Endothelial cell of umbilical vein (primary cell): ENCODE results near the gene TFIP11. TPM values are rescaled to one million over a fixed set of nuclear protein-coding genes. Genes with fewer than 3 reads are reported as not detected.

ENCODE experiments used
- BruUV-seq: library from RNA; stranded (reverse); fragments of 400-500 nt; replicated peaks from 2 replicates; lab custom pipeline; 2021; lab: Mats Ljungman, UMichigan
- CTCF ChIA-PET: fragments of 300-600, 350-600 bp; sonication (Branson Sonifier 250); formaldehyde crosslinking; loops from one replicate; lab custom pipeline; 2021; ENCODE audit warnings: antibody characterized with exemption, inconsistent platforms; lab: Charles Lee
- POLR2A ChIA-PET: fragments of 300-600, 350-600 bp; sonication (Branson Sonifier 250); formaldehyde crosslinking; loops from one replicate; lab custom pipeline; 2021; ENCODE audit warnings: antibody characterized with exemption, inconsistent platforms; lab: Charles Lee
- DNase-seq: peaks from one replicate; pipeline ENCODE4 v3.0.0-alpha.2; 2011; ENCODE audit warnings: low read depth, low spot score
- FAIRE-seq: peaks from 2 replicates; lab custom pipeline; 2011; peaks lifted over from hg19 to GRCh38; lab: Jason Lieb, UNC
- H2AFZ ChIP-seq: 2 replicates; pipeline ENCODE4 v1.6.0; 2012; ENCODE audit warnings: low read depth, low read length, control low read depth, inconsistent platforms
- H3K27ac ChIP-seq: 2 replicates; pipeline ENCODE4 v1.5.1; 2011; ENCODE audit warnings: low read depth, mild to moderate bottlenecking, control low read depth, low read length, moderate library complexity; ENCODE audit not compliant: insufficient read depth
- H3K27me3 ChIP-seq, 2 experiments: 2 replicates each; pipeline versions ENCODE4 v1.6.0 to v1.6.1; 2011; ENCODE audit warnings: low read length in 2 of 2, mixed read lengths in 1 of 2; ENCODE audit not compliant: control insufficient read depth in 2 of 2, insufficient read depth in 2 of 2
- H3K36me3 ChIP-seq, 2 experiments: 2 replicates in 1 of 2; 3 replicates in 1 of 2; pipeline ENCODE4 v1.5.1; 2011; ENCODE audit warnings: low read length in 2 of 2, mild to moderate bottlenecking in 1 of 2, moderate library complexity in 1 of 2; ENCODE audit not compliant: control insufficient read depth in 2 of 2, insufficient read depth in 2 of 2; ENCODE audit errors: extremely low read depth in 1 of 2
- H3K4me1 ChIP-seq: 3 replicates; pipeline ENCODE4 v1.5.1; 2011; ENCODE audit warnings: mild to moderate bottlenecking, low read length; ENCODE audit not compliant: control insufficient read depth, insufficient read depth; ENCODE audit errors: extremely low read depth
- H3K4me2 ChIP-seq: 2 replicates; pipeline ENCODE4 v1.6.1; 2011; ENCODE audit warnings: low read length, control low read depth, mixed read lengths; ENCODE audit not compliant: insufficient read depth
- H3K4me3 ChIP-seq, 3 experiments: fragments of 200-600 bp in 1 of 3; sonication (generic), shearing (Covaris generic) in 1 of 3; replicated peaks in 1 of 3; 2 replicates each; pipeline ENCODE4 v1.5.1; 2011 to 2016; ENCODE audit warnings: control low read depth in 3 of 3, low read length in 3 of 3, mild to moderate bottlenecking in 2 of 3, inconsistent platforms in 1 of 3, low read depth in 1 of 3, moderate library complexity in 1 of 3; ENCODE audit not compliant: insufficient read depth in 1 of 3
- H3K79me2 ChIP-seq: 2 replicates; pipeline ENCODE4 v1.6.0; 2012; ENCODE audit warnings: low read length, inconsistent platforms; ENCODE audit not compliant: control insufficient read depth, insufficient read depth
- H3K9ac ChIP-seq: replicated peaks from 2 replicates; pipeline ENCODE3; 2011; ENCODE audit warnings: low read length, control low read depth; ENCODE audit not compliant: insufficient read depth; ENCODE audit errors: extremely low read depth
- H3K9me1 ChIP-seq: replicated peaks from 3 replicates; pipeline ENCODE4 v1.6.0; 2011; ENCODE audit warnings: mild to moderate bottlenecking, low read length; ENCODE audit not compliant: control insufficient read depth, insufficient read depth; ENCODE audit errors: extremely low read depth
- H3K9me3 ChIP-seq: replicated peaks from 2 replicates; pipeline ENCODE4 v1.5.1; 2012; ENCODE audit warnings: low read length, inconsistent platforms; ENCODE audit not compliant: control insufficient read depth, insufficient read depth
- H4K20me1 ChIP-seq: replicated peaks from 2 replicates; pipeline ENCODE3; 2011; ENCODE audit warnings: mild to moderate bottlenecking, low read length; ENCODE audit not compliant: control insufficient read depth, insufficient read depth; ENCODE audit errors: extremely low read depth
- EZH2 ChIP-seq: IDR thresholded peaks from 2 replicates; pipeline ENCODE4 v1.6.1; 2012; ENCODE audit warnings: borderline replicate concordance, low read depth, mild to moderate bottlenecking, moderate library complexity, low read length, inconsistent platforms; ENCODE audit not compliant: severe bottlenecking
- FOS ChIP-seq: IDR thresholded peaks from 2 replicates; pipeline ENCODE4 v1.6.1; 2011; ENCODE audit warnings: mild to moderate bottlenecking, low read length, moderate library complexity, borderline replicate concordance; ENCODE audit not compliant: insufficient read depth
- GATA2 ChIP-seq: IDR thresholded peaks from 2 replicates; pipeline ENCODE4 v1.7.0; 2011; ENCODE audit warnings: low read depth, mild to moderate bottlenecking, moderate library complexity, mixed read lengths, low read length; ENCODE audit not compliant: insufficient read length, insufficient read depth
- JUN ChIP-seq: IDR thresholded peaks from 2 replicates; pipeline ENCODE4 v1.6.1; 2011; ENCODE audit warnings: borderline replicate concordance, low read depth; ENCODE audit not compliant: insufficient read length, insufficient read depth
- MYC ChIP-seq: IDR thresholded peaks from one replicate; pipeline ENCODE4 v1.6.1; 2011; ENCODE audit warnings: mild to moderate bottlenecking, low read depth, low read length
- POLR2A ChIP-seq: IDR thresholded peaks from 2 replicates; pipeline ENCODE4 v1.6.1; 2012; ENCODE audit warnings: low read depth, mild to moderate bottlenecking, control low read depth, low read length
- POLR2AphosphoS5 ChIP-seq: IDR thresholded peaks from 2 replicates; pipeline ENCODE4 v1.6.1; 2012; ENCODE audit warnings: low read depth, mild to moderate bottlenecking, control low read depth, low read length, moderate library complexity; ENCODE audit not compliant: insufficient read depth
- dilution Hi-C: fragments of 300-500 bp; cut with MboI; formaldehyde crosslinking; loops from one replicate; pipeline ENCODE4 v1.15.0; 2019; ENCODE audit warnings: low sequenced_read_pairs; ENCODE audit not compliant: extremely low pct_ligation_motif_present
- intact Hi-C: fragments of 100-400 bp; cut with micrococcal nuclease; formaldehyde crosslinking; loops from one replicate; pipeline ENCODE4 v1.10.0; 2022
- polyA plus RNA-seq, 4 experiments: library from polyadenylated mRNA; depleted of rRNA in 3 of 4; stranded (reverse) in 3 of 4; unstranded in 1 of 4; fragments of >200 nt; gene quantifications; 2 replicates each; pipeline versions ENCODE4 v1.2.1 to v1.2.3, GENCODE V29; 2011 to 2012; ENCODE audit warnings: missing spikeins in 1 of 4
- total RNA-seq: library from RNA; stranded (reverse); gene quantifications from 2 replicates; pipeline ENCODE4 v1.2.3, GENCODE V29; 2021
- TF ChIP-seq, protein P1 (sequence below): IDR thresholded peaks from 2 replicates; pipeline ENCODE4 v1.6.1; 2011; ENCODE audit not compliant: insufficient read depth, insufficient read length
- TF ChIP-seq, protein P2 (sequence below), 2 donors: IDR thresholded peaks; 1 replicate in 1 of 2; 2 replicates in 1 of 2; pipeline ENCODE4 v1.5.1; 2011; ENCODE audit warnings: low read length in 2 of 2, mild to moderate bottlenecking in 2 of 2, moderate library complexity in 2 of 2, control low read depth in 1 of 2, inconsistent platforms in 1 of 2, low read depth in 1 of 2; ENCODE audit not compliant: insufficient read depth in 1 of 2; ENCODE audit errors: extremely low read depth in 1 of 2

Gene TFIP11
- total and polyA plus RNA-seq, 2 donors (not counting 3 experiments of a cell fraction or from before 2014, with no cell fraction given): 35.7 to 54.9 TPM

DNA sequence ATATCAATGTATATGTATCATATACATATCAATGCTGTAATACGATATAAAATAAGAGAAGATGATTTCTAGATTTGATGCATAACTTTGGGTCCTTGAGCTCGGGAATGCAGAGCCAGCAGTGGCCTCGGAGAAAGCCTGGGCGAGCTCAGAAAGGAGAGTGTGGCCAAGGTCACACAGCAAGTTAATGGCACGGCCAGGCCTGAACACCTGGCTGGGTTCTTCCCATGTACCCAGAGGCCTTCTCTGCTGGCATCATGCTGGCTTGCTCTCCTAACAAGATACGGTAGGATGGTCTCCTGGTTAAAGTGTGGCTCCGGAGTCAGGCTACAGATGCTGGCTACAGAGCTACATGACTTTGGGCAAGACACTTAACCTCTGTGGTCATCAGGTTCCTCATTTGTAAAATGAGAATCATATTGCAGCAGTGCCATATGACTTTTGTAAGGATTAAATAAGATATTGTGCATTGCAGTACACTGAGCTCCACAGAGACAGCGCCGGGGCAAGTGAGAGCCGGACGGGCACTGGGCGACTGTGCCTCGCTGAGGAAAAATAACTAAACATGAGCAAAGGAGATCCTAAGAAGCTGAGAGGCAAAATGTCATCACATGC is 47.8 kb upstream of the TFIP11 start:
- H3K9me1 ChIP-seq: no peaks in the 10 kb centered on the region
- no peak overlapping the region for H3K9ac ChIP-seq
- H3K9me3 ChIP-seq: no peaks in the 10 kb centered on the region
- TF ChIP-seq EZH2: no peak
- no peak for TF ChIP-seq JUN
- TF ChIP-seq MYC: no peak
- TF ChIP-seq, protein P1, sequence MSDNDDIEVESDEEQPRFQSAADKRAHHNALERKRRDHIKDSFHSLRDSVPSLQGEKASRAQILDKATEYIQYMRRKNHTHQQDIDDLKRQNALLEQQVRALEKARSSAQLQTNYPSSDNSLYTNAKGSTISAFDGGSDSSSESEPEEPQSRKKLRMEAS: no peak
- no peak for TF ChIP-seq POLR2A
- no peak for TF ChIP-seq POLR2AphosphoS5
- TF ChIP-seq GATA2: no peak
- TF ChIP-seq, protein P2, sequence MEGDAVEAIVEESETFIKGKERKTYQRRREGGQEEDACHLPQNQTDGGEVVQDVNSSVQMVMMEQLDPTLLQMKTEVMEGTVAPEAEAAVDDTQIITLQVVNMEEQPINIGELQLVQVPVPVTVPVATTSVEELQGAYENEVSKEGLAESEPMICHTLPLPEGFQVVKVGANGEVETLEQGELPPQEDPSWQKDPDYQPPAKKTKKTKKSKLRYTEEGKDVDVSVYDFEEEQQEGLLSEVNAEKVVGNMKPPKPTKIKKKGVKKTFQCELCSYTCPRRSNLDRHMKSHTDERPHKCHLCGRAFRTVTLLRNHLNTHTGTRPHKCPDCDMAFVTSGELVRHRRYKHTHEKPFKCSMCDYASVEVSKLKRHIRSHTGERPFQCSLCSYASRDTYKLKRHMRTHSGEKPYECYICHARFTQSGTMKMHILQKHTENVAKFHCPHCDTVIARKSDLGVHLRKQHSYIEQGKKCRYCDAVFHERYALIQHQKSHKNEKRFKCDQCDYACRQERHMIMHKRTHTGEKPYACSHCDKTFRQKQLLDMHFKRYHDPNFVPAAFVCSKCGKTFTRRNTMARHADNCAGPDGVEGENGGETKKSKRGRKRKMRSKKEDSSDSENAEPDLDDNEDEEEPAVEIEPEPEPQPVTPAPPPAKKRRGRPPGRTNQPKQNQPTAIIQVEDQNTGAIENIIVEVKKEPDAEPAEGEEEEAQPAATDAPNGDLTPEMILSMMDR (IDR thresholded peaks at IDR 0.05; ENCODE audit: extremely low read depth in 1 of 2, insufficient read depth in 1 of 2, low read depth in 1 of 2, low read length in 2 of 2): no peak
- no peak for TF ChIP-seq FOS
- POLR2A ChIA-PET: no interaction called here
- H3K27me3 ChIP-seq: no peaks in the 10 kb centered on the region
- no TSS peak for BruUV-seq
- no peak overlapping the region for H3K4me2 ChIP-seq
- no peak overlapping the region for H3K4me3 ChIP-seq
- DNase-seq (no peak), FAIRE-seq (no peak)
- CTCF ChIA-PET: no interaction called here
- peaks cover 21% of the 10 kb centered on the region for H3K79me2 ChIP-seq
- no peaks in the 10 kb centered on the region for H4K20me1 ChIP-seq
- dilution Hi-C loops (no loop called here), intact Hi-C loops (no loop called here)
- no peak overlapping the region for H2AFZ ChIP-seq
- peaks cover 0 to 13% of the 10 kb centered on the region in 2 experiments for H3K36me3 ChIP-seq
- H3K4me1 ChIP-seq: peaks cover 13% of the 10 kb centered on the region
- no peak overlapping the region for H3K27ac ChIP-seq
